ENCODE measurements around the gene AHI1. TPM values are rescaled to one million over a fixed set of nuclear protein-coding genes. Genes with fewer than 3 reads are reported as not detected.

Gene AHI1
- total and polyA plus RNA-seq, 10 of the 15 experiments (the other 5 are each of a cell fraction or from before 2014, with no cell fraction given), result 3.2 to 9.5 (median 4.6) TPM

DNA sequence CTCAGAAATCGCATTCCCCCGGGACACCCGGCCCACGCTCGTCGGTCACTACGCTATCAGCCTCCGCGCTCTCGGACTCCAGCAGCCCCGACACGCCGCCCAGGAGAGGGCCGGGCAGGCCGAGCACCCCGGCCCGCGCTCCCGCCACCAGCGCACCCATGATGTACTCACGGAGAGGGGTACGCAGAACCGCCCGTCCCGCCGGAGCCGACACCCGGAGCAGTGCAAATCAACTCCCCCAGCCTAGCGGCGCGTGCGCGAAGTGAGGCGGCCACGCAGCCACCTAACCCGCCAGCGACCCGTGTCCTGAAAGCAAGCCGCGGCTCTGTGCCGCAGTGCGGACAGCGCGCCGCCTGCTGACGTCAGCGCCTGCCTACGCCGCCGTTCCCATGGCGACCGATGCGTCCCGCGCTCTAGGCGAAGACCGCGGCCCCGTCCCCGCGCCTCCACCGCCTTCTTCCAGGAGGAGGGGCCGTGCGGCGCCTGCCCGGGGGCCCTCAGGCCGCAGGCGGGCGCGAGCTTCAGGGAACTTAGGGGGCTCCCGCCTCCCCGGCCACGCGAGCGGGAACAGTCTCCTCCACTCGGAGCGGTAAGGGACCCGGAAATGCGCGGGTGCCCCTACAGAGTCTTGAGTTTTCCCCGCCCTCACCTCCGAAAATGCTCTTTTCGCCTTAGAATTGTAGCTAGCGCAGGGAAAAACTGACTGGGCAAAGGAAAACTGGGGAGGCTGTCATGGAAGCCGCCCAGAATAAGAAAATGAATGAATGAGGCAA lies at the start of gene AHI1 (continued):
- TF ChIP-seq NR2C1 (IDR thresholded peaks at IDR 0.05), result no peak
- TF ChIP-seq STAT1 (conservative IDR thresholded peaks at IDR 0.05), result 0 out of 2 replicates have a peak, but pooled peaks have one; percentile 44
- TF ChIP-seq BMI1 (IDR thresholded peaks at IDR 0.05; ENCODE audit: borderline replicate concordance), result peak; percentile 96

DNA sequence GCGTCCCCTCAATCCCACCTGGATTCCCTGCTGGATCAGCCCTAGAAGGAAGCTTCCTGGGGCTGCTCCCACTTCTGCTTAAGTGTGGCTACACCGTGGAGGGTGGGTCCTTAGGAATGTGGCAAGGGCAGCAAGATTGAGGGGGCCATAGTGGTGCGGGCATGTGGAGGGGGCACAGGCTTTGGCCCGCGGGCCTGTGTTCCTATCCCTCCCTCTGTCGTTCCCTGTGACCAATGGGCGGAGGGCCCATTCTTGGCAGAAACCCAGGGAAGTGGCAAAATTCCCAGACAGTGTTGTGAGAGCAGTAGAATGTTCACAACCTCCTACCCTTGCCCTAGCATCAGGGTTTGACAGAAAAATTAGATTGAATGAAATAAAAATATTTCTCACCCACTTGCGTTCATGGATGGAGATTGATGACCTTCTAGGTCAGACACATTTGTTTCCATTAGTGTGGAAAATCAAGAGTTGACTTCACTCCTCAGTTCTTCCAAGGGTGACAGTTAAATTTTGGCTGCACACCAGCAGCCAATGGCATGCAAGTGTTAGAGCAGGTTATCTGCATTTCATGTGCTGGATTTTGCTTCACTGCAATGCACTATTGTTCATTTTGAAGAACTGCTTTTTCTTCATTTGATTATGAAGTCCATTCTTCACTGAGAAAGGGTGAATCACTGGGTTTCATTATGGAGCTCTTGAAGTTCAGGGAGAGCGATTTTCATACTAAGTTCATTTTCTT lies 49.3 kb upstream of the AHI1 start:
- H3K79me2 ChIP-seq (ENCODE audit: control insufficient read depth, insufficient read depth, low read length), result no peaks in the 10 kb centered on the region
- ChIA-PET CTCF (no interaction called here), POLR2A (no interaction called here), SMC1A (ENCODE audit: uncharacterized antibody, unreplicated experiment) (no interaction called here), RAD21 (ENCODE audit: unreplicated experiment) (no interaction called here)
- no peaks in the 10 kb centered on the region for H4K20me1 ChIP-seq (ENCODE audit: control insufficient read depth, insufficient read depth)
- WGBS (ENCODE audit: insufficient coverage, insufficient replicate concordance, low lambda C conversion rate, missing lambda C conversion rate), result 44% methylated on average over 9 of the region's 9 CpGs
- no peak overlapping the region for H2AFZ ChIP-seq (ENCODE audit: control insufficient read depth, low read depth, low read length)
- H3K4me2 ChIP-seq (ENCODE audit: control insufficient read depth, insufficient read depth), result no peak overlapping the region
- no peak for TF ChIP-seq STAT3 (IDR thresholded peaks at IDR 0.05; ENCODE audit: low read depth, low read length)
- TF ChIP-seq ZZZ3 (IDR thresholded peaks at IDR 0.05; ENCODE audit: control insufficient read depth, insufficient read length, low read depth), result no peak
- no peak for TF ChIP-seq CREB1 (IDR thresholded peaks at IDR 0.05; ENCODE audit: low read depth)
- no peak for TF ChIP-seq IKZF1 (conservative IDR thresholded peaks at IDR 0.05)
- no peak for TF ChIP-seq IRF3 (IDR thresholded peaks at IDR 0.05)
- TF ChIP-seq HDAC2 (IDR thresholded peaks at IDR 0.05), result no peak
- TF ChIP-seq NRF1 (conservative IDR thresholded peaks at IDR 0.05; ENCODE audit: low read depth, low read length), result no peak
- TF ChIP-seq, protein P1, sequence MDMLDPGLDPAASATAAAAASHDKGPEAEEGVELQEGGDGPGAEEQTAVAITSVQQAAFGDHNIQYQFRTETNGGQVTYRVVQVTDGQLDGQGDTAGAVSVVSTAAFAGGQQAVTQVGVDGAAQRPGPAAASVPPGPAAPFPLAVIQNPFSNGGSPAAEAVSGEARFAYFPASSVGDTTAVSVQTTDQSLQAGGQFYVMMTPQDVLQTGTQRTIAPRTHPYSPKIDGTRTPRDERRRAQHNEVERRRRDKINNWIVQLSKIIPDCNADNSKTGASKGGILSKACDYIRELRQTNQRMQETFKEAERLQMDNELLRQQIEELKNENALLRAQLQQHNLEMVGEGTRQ (IDR thresholded peaks at IDR 0.05; ENCODE audit: borderline replicate concordance, low read depth, low read length), result no peak
- no peak for TF ChIP-seq BMI1 (IDR thresholded peaks at IDR 0.05; ENCODE audit: borderline replicate concordance)
- no peak for TF ChIP-seq CBX5 (IDR thresholded peaks at IDR 0.05; ENCODE audit: low read depth)
- no peak for TF ChIP-seq YY1 (IDR thresholded peaks at IDR 0.05; ENCODE audit: low read depth, low read length)
- TF ChIP-seq LARP7 (IDR thresholded peaks at IDR 0.05), result no peak
- H3K9me3 ChIP-seq (replicated peaks; ENCODE audit: control insufficient read depth, insufficient read depth, low read length), result no peaks in the 10 kb centered on the region
- no peaks in the 10 kb centered on the region for H3K27me3 ChIP-seq (replicated peaks in 1 of 2; ENCODE audit: control insufficient read depth in 2 of 2, insufficient read depth in 2 of 2, low read length in 1 of 2)
- DNase-seq (ENCODE audit: low read depth, low spot score) (no peak), FAIRE-seq (no peak), ATAC-seq (no peak)
- in situ Hi-C loops (cut with MboI), result no loop called here
- no peaks in the 10 kb centered on the region for H3K4me1 ChIP-seq (ENCODE audit: control insufficient read depth, insufficient read depth, low read length)
- H3K4me3 ChIP-seq, result no peak overlapping the region
- H3K27ac ChIP-seq (ENCODE audit: control insufficient read depth, insufficient read depth), result no peak overlapping the region
- no peak overlapping the region for H3K9ac ChIP-seq (ENCODE audit: control insufficient read depth, insufficient read depth, low read length)
- BruUV-seq (replicated peaks), result no TSS peak
- intact Hi-C loops (cut with micrococcal nuclease; ENCODE audit: unreplicated experiment), result no loop called here
- H3K36me3 ChIP-seq (ENCODE audit: control insufficient read depth in 2 of 2, insufficient read depth in 2 of 2, low read length in 1 of 2), result no peaks in the 10 kb centered on the region

Data from GM12878 (cell line).